H1 (cell line): Measurements from ENCODE around the gene COASY. TPM values are rescaled to one million over a fixed set of nuclear protein-coding genes. Genes with fewer than 3 reads are reported as not detected.

ENCODE experiments used
- ASH2L ChIP-seq: fragments of 200-600, 300-600 bp; sonication (generic); IDR thresholded peaks from one replicate; pipeline ENCODE4 v1.7.1; 2017; ENCODE audit warnings: low read length
- BRCA1 ChIP-seq: IDR thresholded peaks from 2 replicates; pipeline ENCODE4 v1.6.1; 2012; ENCODE audit warnings: low read depth, low read length, improper control_type of control experiment
- CBX5 ChIP-seq: fragments of 300-800, 300-1000 bp; sonication (generic); IDR thresholded peaks from 2 replicates; pipeline ENCODE4 v1.7.1; 2016; ENCODE audit warnings: antibody characterized with exemption, low read length, low read depth
- CBX8 ChIP-seq: fragments of 300-800, 300-1000 bp; sonication (generic); IDR thresholded peaks from 2 replicates; pipeline ENCODE4 v1.7.1; 2016; ENCODE audit warnings: low read depth, low read length, borderline replicate concordance
- EP300 ChIP-seq, 2 experiments: IDR thresholded peaks; 1 replicate in 1 of 2; 2 replicates in 1 of 2; pipeline ENCODE4 v1.6.1; 2011 to 2012; ENCODE audit warnings: low read depth in 2 of 2, low read length in 2 of 2, mild to moderate bottlenecking in 2 of 2, borderline replicate concordance in 1 of 2, inconsistent platforms in 1 of 2, moderate library complexity in 1 of 2
- GTF2F1 ChIP-seq: IDR thresholded peaks from 2 replicates; pipeline ENCODE4 v1.6.1; 2012; ENCODE audit warnings: low read depth, low read length, improper control_type of control experiment, borderline replicate concordance
- HDAC2 ChIP-seq, 2 experiments: fragments of 300-600 bp in 1 of 2; sonication (generic) in 1 of 2; IDR thresholded peaks; 2 replicates each; pipeline ENCODE4 v1.6.1; 2011 to 2012; ENCODE audit warnings: low read depth in 2 of 2, low read length in 2 of 2, mild to moderate bottlenecking in 2 of 2, moderate library complexity in 2 of 2, borderline replicate concordance in 1 of 2, inconsistent platforms in 1 of 2
- JUN ChIP-seq: IDR thresholded peaks from 2 replicates; pipeline ENCODE4 v1.6.1; 2011; ENCODE audit warnings: low read depth, mild to moderate bottlenecking, improper control_type of control experiment, low read length
- KDM1A ChIP-seq: fragments of 200-600, 300-600 bp; sonication (generic); IDR thresholded peaks from 2 replicates; pipeline ENCODE4 v1.7.1; 2016; ENCODE audit warnings: mild to moderate bottlenecking, low read length, borderline replicate concordance
- NANOG ChIP-seq: IDR thresholded peaks from 2 replicates; pipeline ENCODE4 v1.6.1; 2011; ENCODE audit warnings: low read length, low read depth, mild to moderate bottlenecking, inconsistent platforms; ENCODE audit not compliant: insufficient read depth, poor library complexity, severe bottlenecking
- PHF8 ChIP-seq: fragments of 200-600 bp; sonication (generic); conservative IDR thresholded peaks from 2 replicates; pipeline ENCODE4 v1.7.1; 2012; ENCODE audit warnings: low read depth, mild to moderate bottlenecking, inconsistent platforms, low read length, moderate library complexity
- POLR2AphosphoS5 ChIP-seq: IDR thresholded peaks from 2 replicates; pipeline ENCODE4 v1.6.1; 2011; ENCODE audit warnings: low read depth, low read length
- RBBP5 ChIP-seq: IDR thresholded peaks from 2 replicates; pipeline ENCODE4 v1.7.1; 2012; ENCODE audit warnings: low read depth, mild to moderate bottlenecking, inconsistent platforms, low read length, moderate library complexity, borderline replicate concordance
- RXRA ChIP-seq: IDR thresholded peaks from 2 replicates; pipeline ENCODE4 v1.6.1; 2011; ENCODE audit warnings: low read depth, mild to moderate bottlenecking, low read length, moderate library complexity; ENCODE audit not compliant: insufficient read depth
- SIN3A ChIP-seq, 2 experiments: IDR thresholded peaks in 1 of 2; conservative IDR thresholded peaks in 1 of 2; 2 replicates each; pipeline ENCODE4 v1.6.1; 2011 to 2012; ENCODE audit warnings: low read length in 2 of 2, improper control_type of control experiment in 1 of 2, low read depth in 1 of 2, mild to moderate bottlenecking in 1 of 2
- SP2 ChIP-seq: IDR thresholded peaks from 2 replicates; pipeline ENCODE4 v1.6.1; 2012; ENCODE audit warnings: mild to moderate bottlenecking, low read length, inconsistent platforms
- SP4 ChIP-seq: IDR thresholded peaks from 2 replicates; pipeline ENCODE4 v1.6.1; 2012; ENCODE audit warnings: low read length, inconsistent platforms
- SRF ChIP-seq: IDR thresholded peaks from 2 replicates; pipeline ENCODE4 v1.6.1; 2011; ENCODE audit warnings: mild to moderate bottlenecking, low read depth, low read length, moderate library complexity
- TCF12 ChIP-seq: IDR thresholded peaks from 2 replicates; pipeline ENCODE4 v1.6.1; 2011; ENCODE audit warnings: low read depth, mild to moderate bottlenecking, low read length
- TEAD4 ChIP-seq: IDR thresholded peaks from 2 replicates; pipeline ENCODE4 v1.6.1; 2012; ENCODE audit warnings: low read depth, low read length, inconsistent platforms, mixed read lengths
- YY1 ChIP-seq: IDR thresholded peaks from 2 replicates; pipeline ENCODE4 v1.6.1; 2011; ENCODE audit warnings: low read depth, mild to moderate bottlenecking, low read length
- ZNF274 ChIP-seq: IDR thresholded peaks from 2 replicates; pipeline ENCODE4 v1.7.0; 2012; ENCODE audit warnings: low read length, borderline replicate concordance; ENCODE audit errors: extremely low read depth
- polyA plus RNA-seq, 7 experiments: library from polyadenylated mRNA; depleted of rRNA in 3 of 7; stranded (reverse) in 5 of 7; unstranded in 2 of 7; fragments of >200 nt in 5 of 7; fragments of 200-250 nt in 2 of 7; gene quantifications; 1 replicate in 5 of 7; 2 replicates in 1 of 7; 4 replicates in 1 of 7; pipeline versions ENCODE4 v1.2.1 to v1.2.3, GENCODE V29; 2011 to 2013; ENCODE audit warnings: missing spikeins in 2 of 7, mixed read lengths in 2 of 7
- total RNA-seq: library from RNA; stranded (reverse); fragmentation: NEBNext Ultra II Directional; extraction: Animal tissue kit (Norgen Biotek cat#: 25700); gene quantifications from 2 replicates; pipeline ENCODE4 v1.2.1, GENCODE V29; 2021
- TF ChIP-seq, protein P1 (sequence below): IDR thresholded peaks from 2 replicates; pipeline ENCODE4 v1.6.1; 2012; ENCODE audit warnings: low read length, inconsistent platforms

The COASY gene
- total and polyA plus RNA-seq, 2 of the 8 experiments (the other 6 are each of a cell fraction or from before 2014, with no cell fraction given) = 64.5 to 100 TPM

DNA sequence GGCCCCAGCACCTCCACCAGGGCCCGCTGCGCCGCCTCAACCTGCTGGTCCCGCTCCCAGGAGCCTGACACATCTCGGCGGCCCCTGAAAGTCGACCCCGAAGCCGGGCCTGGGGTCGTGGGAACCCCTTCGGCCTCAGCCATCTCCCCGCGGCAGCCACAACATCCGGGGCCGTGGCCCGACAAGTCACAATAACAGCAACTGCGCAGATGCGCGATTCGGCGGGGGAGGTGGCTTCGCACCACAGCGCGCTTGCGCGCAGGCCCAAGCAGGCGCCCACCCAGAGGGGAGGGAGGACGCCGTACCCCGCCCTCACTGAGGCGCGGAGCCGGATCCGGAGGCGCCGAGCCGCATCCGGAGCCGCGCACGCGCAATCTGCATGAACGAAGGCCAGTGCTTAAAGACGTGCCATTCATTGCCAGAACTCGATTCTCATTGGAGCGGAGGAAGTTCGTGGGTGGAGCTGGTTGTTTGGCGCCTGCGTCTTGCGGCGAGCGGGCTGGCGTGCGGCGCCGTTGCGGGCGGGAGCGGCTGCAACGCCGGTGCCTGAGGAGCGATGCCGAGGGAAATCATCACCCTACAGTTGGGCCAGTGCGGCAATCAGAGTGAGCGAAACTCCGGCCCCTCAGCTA, 47.4 kb downstream of the COASY start, which contains the start of the genes RETREG3 and TUBG1 (continued):
- TF ChIP-seq SRF (no peak), ZNF274 (no peak), KDM1A (no peak), CBX5 (no peak), GTF2F1 (no peak), TEAD4 (no peak), NANOG (peak; percentile 37), TCF12 (no peak), CBX8 (no peak), RXRA (no peak), ASH2L (no peak), SP2 (no peak), POLR2AphosphoS5 (peak; percentile 64), SIN3A (conservative IDR thresholded peaks at IDR 0.05 in 1 of 2, IDR thresholded peaks at IDR 0.05 in 1 of 2; ENCODE audit: low read depth in 1 of 2, low read length in 2 of 2) (0 out of 4 replicates have a peak, but pooled peaks of 1 of the 2 experiments have one; percentile 57), YY1 (no peak), HDAC2 (IDR thresholded peaks at IDR 0.05; ENCODE audit: borderline replicate concordance in 1 of 2, low read depth in 2 of 2, low read length in 2 of 2) (no peak), JUN (no peak), RBBP5 (no peak; the same call in 1 of the 2 replicates), BRCA1 (no peak), PHF8 (peak; percentile 58; the same call in 1 of the 2 replicates), SP4 (no peak; the same call in 1 of the 2 replicates), EP300 (IDR thresholded peaks at IDR 0.05; ENCODE audit: borderline replicate concordance in 1 of 2, low read depth in 2 of 2, low read length in 2 of 2) (no peak)
- TF ChIP-seq, protein P1, sequence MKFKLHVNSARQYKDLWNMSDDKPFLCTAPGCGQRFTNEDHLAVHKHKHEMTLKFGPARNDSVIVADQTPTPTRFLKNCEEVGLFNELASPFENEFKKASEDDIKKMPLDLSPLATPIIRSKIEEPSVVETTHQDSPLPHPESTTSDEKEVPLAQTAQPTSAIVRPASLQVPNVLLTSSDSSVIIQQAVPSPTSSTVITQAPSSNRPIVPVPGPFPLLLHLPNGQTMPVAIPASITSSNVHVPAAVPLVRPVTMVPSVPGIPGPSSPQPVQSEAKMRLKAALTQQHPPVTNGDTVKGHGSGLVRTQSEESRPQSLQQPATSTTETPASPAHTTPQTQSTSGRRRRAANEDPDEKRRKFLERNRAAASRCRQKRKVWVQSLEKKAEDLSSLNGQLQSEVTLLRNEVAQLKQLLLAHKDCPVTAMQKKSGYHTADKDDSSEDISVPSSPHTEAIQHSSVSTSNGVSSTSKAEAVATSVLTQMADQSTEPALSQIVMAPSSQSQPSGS = no peak
